Measurements from ENCODE around the gene DUSP7.

Gene DUSP7, protein sequence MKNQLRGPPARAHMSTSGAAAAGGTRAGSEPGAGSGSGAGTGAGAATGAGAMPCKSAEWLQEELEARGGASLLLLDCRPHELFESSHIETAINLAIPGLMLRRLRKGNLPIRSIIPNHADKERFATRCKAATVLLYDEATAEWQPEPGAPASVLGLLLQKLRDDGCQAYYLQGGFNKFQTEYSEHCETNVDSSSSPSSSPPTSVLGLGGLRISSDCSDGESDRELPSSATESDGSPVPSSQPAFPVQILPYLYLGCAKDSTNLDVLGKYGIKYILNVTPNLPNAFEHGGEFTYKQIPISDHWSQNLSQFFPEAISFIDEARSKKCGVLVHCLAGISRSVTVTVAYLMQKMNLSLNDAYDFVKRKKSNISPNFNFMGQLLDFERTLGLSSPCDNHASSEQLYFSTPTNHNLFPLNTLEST

DNA sequence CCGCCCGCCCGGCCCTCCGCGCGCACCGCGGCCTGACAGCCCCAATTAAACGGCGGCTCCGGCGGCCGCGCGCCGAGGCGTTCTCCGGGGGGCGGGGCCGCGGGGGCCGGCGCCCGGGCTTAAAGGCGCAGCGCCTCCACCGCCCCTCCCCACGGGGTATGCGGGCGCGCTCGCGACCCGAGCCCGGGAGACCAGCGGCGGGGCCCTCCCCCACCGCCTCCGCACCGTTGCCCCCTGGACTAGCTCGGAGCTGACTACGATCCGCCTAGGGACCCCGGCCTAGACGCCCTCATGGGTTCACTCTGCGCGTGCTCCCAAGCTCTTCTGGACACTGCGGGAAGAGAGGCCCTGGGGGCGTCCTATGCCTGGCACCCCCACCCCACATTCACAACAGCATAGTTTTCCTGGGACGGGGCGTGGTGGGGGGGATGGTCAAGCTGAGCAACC lies at the start of gene DUSP7:
Gene DUSP7 (minus strand): TSS at position 51 of the 447 bp plus-strand sequence. CDS start 205 bp downstream, outside the sequence.
- peak; percentile 73 for DNase-seq (ENCODE audit: low spot score)

DNA sequence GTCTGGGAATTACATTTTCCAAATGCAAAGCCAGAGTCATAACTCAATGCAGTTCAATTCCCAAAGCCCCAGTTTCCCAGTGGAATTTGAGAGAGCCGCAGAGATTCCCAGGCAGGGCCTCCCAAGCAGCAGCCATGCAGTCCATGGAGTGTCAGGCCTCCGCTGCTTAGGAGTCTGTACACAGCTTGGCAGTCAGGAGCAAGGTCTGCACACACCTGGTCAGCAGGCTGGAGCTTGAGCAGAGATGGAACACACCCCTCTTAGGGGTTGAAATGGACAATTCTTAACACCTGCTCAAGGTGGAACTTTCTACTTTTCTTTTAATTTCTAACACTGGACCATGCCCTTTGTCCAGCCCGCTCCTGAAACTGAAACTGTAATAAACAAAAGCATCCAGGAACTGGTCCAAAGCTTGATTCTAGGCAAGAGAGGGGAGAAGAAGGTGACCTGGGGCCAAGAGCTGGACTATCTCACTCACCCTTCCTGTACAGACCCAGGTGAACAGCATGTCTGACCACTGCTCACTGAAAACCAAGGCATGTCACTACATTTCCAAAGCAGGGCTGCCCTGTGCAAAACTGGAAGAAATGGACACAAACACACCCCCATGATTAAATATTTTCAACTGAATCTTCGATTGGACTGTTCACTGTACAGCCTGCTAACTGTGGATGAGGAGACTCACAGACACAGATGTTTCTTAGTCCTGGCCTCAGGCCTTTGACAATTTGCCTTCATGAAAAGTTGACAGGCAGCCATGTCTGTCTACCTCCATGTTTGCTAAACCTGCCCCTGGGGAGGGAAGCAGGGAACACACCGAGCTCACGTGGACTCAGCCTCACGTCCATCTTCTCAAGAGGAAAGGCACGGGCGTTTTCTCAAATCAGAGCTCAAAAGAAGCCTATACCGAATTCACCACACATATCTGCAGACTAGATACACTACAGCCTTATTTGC lies 48.6 kb upstream of the DUSP7 start:
- DNase-seq (ENCODE audit: low spot score), result no peak

DNA sequence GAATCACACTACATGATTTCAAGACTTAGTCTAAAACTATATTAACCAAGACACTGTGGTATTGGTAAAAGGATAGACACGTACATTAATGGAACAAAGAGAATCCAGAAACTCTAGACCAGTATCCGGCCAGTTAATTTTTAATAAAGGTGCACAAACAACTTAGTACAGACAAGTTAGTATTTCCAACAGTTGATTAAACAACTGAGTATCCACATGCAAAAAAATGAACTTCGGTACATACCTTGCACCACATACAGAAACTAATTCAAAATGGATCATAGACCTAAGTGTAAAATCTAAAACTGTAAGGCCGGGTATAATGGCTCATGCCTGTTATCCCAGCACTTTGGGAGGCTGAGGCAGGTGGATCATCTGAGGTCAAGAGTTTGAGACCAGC lies 46.6 kb upstream of the DUSP7 start:
- no peak for DNase-seq (ENCODE audit: low spot score)

DNA sequence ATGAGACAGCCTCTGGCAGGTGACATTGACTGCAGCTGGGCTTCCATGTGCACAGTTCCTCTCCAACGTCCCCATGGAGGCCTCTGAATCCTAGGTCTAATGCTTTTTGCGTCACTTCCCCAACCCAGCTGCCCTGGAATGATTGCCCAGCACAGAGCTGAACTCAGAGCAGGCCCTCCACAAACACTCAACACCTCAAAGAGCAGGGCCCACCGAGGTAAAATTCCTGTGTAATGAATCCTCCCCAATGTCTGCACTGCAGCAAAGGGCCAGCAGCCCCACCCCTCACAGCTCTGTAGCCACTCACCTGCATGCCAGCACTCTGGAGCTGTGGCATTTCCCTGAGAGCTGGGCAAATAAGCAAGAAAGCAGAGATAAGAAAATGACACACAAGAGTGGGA lies 42.6 kb upstream of the DUSP7 start:
- DNase-seq (ENCODE audit: low spot score), result no peak

DNA sequence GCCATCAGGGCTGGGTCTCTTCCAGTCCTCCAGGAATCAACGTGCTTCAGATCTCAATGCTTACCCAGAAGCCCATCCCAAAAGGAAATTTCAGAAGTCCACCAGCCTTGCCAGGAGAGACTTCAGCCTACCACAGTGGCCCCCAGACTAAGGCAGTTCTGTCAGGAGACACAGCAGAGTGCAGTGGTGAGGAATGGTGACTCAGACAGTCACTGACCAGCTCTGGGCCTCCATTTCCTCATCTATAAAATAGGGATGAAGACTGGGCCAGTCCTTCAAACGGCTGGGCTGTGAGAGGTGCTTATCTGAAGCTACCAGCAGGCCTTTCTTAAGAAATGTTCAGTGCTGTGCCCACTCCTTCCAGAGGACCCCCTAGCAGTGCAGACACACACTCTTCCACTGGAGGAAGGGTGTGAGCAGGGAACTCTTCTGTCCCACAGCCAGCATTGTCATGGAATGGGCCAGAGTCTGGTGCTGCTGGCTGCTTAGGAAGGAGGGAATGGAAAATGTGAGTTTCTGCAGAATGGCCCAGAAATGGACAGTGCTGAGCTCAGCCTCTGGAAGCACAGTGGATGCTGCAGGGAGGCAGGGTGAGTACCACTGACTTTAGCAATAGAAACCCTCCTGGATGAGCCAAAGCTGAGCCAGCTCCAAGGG lies 41.6 kb upstream of the DUSP7 start:
- DNase-seq (ENCODE audit: low spot score), result no peak

DNA sequence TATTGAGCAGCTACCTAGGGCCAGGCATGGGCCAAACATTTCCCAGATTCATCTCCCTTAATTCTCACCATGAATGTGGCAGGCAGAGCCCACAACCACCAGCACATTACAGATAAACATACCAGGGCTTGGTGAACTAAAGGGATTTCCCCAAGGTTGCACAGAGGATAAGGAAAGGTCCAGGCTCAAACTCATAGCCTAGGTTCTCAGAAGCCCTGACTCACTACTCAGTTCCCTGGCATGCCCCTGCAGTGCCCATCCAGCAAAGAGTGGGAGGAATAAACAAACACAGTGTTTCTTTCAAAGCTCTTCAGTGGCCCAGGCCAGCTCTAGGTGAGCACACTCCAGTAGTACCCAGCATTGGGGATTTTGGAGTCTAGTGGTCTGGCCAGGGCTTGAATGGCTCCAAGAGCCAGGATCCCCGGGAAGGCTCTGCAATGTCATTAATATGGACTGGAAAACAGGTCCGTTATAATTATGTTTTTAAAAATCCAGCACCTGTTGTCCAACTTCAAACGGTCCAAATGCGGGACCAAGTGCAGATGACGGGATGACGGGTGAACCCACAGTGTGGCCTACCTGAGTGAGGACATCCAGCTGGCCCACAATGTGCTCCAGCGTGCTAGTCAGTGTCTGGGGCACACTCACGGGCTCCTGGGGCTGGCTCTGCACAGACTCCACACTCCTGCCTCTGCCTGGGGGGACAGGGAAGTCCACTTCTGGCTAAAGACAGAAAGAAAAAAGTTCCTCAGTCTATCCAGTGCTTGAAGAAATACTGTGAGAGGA lies 39.8 kb upstream of the DUSP7 start:
- no peak for DNase-seq (ENCODE audit: low spot score)

DNA sequence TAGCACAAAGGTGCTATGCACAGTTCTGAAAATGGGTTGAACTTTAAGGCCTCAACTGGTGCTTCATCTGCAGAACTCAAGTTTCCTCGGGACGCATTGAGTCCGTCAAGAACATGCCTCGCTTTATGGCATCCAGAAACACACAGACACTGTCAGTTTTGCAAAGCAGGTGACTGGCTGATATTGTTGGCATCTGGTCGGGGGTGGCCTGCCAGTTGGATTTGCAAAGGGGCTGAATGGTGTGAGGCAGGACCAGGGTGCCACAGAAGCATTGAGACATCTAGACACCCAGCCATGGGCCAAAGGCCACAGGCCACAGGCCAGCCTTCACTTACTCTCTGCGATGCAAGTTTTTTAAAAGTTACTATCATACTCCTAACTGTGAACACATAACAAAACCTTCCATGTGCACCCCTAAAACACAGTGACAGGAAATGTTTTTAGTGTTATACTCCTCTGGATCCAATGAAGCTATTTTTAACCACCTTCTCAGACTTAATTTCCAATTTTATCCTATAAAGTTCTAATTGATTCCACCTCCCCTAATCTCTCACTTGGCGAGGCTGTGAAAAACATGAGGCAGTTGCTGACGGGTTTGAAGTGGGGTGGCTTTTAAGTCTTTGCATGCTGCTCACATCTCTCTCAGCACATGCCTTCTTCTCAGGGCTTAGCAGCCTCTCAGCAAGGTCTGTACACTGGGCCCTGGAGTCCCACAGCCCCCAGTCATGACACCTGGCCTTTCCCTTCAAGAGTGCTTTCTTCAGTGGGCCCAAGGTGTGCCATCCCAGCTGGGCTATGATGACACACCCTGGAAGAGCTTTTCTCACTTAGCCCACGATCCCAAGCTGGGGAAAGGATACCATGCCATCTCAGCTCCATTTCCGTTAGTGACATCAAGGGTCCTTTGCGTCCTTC lies 38.5 kb upstream of the DUSP7 start:
- no peak for DNase-seq (ENCODE audit: low spot score)

DNA sequence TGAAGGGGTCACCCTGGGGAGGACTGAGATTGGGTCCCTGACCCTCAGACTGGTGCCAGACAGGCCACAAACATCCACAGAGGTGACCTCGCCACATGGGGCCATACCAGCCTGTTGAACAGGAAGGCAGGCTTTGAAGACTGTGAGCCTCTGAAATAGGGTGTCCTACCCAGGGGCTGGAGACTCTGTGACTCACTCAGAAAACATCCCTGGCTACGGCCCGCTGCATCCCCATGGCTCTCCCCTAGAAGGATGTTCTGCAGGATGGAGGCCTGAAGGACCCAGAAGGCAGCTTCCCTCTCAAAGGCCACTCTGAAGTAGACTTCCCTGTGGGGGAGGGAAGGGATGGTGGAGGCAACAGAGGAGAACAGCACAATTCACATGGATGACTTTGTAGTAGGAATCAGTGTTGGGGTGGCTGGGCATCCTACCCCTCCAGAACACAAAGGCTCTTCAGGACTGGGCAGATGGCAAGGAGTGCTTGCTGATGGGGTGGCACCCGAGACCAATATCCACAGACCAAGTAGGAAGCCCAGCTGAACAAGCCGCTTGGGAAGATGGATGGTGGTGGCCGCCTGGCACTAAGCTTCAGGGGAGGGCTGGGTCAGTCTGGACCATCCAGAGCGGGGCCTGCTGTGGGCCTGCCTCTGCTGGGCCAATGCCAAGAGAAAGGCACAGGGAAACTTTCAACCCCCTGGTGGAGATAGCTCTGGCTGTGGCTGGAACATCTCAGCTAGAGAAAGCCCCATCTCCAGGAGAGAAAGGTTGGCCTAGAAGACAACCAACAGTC lies 37.6 kb upstream of the DUSP7 start:
- peak; percentile 79 for DNase-seq (ENCODE audit: low spot score)

DNA sequence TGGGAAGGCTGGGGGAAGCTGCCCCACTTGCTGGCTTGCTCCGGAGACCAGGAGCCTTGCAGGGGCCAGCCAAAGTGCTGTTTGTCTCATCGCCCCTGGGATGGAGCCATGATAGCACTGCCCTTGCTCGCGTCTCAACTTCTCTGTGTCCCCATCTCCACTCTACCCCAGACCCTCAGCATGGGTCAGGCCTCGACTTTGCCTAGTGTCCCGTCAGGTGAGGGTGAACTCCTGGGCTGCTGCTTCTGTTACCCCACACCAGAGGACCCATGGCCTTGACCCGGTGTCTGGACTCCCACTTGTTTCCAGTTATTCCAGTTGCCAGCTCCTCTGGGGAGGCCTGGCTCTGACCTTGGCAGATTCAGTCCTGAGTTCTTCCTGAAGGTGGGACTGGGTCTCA lies 36.5 kb upstream of the DUSP7 start:
- DNase-seq (ENCODE audit: low spot score), result no peak

DNA sequence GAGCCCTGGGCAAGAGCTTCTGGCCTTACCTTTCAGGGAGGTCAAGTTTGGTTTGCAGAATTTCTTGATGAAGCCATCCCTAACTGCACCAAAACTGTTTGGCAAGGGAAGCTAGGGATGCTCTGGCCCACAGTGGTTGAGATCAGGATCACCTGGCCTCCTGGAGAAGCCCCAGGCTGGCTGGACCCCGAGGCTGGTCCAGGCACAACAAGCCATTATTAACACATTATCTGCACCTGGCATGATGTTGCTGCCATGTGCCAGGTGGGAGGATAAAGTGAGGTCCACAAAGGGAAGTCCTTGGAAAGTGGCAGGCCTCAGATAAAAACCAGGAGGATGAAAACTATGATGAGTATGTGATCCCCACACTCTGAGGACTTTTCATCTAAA lies 35.9 kb upstream of the DUSP7 start:
- DNase-seq (ENCODE audit: low spot score), result no peak

DNA sequence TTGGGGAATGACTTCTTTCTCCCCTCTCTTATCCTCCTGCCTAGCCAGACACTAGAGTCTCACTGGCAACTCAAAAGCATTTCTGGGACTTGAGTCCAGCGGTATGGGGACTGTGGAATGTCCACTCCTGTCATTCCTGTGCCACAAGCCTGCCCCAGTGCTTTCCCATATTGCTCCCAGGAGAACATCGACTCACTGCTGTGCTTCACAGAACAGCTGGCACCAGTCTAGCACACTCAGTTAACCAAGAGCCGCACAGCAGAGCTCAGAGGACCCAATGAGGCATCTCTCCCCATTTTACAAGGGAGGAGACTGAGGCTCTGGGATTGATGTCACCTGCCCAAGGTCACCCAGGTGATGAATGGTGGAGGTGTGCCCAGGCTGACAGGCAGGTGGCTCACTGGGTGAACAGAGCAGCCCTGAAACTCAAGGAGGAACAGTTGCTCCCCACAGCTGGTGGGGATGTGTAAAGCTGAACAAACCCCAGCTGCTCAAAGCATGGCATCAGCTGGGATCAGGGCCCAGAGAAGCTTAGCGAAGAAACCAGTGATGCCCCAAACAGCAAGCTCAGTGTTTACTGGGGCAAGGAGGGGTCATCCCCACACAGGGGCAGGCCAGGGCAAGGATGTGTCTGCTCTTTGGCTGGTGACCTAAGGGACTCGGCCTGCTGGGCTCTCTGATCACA lies 35.4 kb upstream of the DUSP7 start:
- DNase-seq (ENCODE audit: low spot score), result peak; percentile 79

DNA sequence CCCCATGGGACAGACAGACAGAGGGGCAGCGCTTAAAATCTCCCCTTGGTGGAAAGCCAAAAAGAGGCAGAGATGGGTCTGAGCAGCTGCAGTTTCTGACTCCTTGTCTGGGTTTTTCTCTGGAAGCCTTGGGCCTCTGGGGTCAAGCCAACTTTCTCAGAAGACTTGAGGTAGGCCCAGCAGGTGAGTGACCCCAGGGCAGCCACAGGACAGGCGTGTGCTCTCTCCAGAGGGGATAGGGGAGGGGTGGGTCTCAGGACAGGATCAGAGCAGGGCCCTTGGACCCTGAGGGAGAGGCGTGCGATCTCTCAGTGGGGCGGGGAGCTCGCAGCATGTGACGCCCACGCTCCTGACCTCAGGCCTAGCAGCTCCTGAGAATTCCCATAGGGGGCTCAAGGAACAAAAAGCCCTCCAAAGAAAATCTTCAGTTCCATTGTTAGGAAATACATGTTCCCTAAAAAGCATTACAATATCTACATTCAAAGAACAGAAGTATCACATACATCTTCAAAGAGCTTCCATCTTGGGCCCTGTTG lies 34.6 kb upstream of the DUSP7 start:
- no peak for DNase-seq (ENCODE audit: low spot score)

DNA sequence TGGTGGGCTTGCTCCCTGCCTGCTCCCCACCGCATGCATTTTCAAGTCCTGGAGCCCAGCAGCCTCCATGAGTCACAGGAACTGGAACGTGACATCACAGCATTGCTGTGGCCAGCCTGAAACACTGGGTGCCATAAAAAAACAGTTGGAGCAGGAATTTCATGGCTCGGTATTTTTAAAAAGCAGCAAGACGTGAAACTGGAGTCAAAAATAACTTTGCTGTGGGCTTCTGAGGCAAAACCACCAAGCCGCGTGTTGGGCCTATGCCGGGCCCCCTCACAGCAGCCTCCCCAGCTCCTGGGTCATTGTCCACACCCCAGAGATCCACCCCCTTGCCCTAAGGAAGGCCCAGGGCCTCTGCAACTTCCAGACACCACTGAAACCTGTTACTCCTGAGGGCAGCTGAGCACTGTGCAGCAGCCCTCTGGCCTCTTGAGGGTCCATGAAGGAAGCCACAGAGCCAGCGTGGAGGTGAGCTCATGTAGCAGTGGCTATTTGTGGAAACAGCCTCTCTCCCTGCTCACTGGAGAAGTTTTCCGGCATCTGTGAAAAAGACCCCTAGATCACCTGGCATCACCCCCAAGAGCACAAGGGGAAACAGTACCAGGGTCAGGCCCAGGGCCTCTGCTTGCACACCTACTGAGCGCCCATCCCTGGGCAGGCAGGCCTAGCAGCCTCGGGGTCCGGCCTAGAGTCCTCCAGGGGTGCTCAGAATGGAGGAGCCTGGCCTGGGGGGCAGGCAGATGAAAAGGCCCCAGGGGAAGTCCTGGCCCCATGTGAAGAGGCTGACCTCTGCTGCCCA lies 34.0 kb upstream of the DUSP7 start:
- peak; percentile 91 for DNase-seq (ENCODE audit: low spot score)

DNA sequence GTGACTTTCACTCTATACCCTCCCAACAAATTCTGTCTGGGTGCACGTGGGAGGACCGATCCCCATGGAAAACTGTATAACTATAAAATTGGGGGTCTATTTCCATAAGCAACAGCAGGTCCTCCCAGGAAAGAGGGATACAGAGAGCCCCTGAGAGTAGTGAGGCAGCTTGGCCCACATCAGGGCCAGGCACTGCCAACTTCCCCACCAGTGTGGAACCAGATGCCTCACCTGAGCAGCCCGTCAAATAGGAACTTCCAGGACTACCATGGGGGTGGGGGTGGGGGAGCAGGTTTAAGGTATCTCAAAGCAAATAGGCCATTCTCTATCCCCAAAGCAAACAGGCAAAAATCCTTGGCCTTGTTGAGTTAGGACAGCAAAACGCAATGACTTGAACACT lies 33.3 kb upstream of the DUSP7 start:
- DNase-seq (ENCODE audit: low spot score), result no peak

DNA sequence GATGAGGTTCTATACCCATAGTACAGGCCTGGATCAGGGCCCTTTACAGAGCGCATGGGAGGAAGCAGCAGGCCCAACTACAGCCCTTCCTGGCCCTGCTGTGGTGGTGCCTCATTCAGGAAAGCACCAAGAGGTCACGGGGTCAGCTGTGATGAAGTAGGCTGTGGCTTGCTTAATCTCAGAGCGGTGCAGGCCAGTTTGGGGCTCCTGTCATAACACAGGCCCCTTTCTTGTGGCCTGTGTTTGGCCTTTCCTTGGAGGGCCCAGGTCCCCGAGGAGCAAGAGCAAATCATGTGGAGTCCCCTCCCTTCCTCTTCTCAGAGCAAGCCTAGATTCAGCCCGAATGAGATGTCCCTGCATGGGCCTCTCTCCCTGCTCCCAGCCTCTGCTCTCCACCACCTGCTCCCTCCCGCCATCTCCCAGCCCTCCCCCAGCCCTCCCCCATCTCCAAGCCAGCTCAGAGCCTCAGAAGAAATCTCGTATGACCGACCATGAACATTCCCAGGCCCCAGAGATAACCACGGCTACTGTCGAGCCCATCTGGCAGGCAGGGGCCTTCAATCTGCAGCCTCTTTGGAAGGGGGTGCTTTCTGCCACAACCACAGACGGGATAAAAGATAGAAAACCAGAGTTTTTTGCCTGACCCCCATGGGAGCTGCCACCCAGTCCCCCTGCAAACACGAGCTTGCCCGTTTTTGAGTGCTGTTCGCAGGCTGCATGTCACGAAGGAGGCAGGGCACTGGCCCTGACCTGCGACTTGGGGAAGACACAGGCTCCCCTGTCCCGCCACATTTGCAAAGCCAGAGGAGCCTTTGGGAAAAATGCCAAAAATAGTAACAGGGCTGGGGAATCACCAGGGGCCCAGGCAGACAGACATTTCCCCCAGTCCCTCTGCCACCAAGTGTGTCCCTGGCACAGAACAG lies 32.3 kb upstream of the DUSP7 start:
- DNase-seq (ENCODE audit: low spot score), result peak; percentile 70

DNA sequence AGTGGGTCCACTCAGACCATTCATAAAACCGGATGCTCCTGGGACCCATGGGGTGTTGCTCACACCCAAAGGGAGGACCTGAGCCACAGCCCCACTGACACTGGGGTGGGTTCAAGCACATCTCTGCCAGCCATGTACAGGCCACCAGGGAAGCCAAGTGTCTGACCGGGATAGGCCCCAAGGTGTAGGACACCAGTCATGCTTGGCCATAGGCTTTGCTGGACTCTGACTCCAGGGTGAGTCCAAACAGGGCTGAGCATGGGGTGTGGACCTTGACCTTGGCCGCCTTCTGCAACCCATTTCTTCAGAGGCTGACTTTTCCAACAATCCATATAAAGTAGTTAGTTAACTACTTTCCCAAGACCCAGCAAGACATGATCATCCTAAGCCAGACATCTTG lies 31.4 kb upstream of the DUSP7 start:
- DNase-seq (ENCODE audit: low spot score), result no peak

Data from hepatic stellate cell (primary cell).